ENCODE results near the gene PLAAT2.

GRCh38 chr11:63535734-63536133 lies 27.4 kb downstream of the PLAAT2 start:
- no peak for TF ChIP-seq CTCF (IDR thresholded peaks at IDR 0.05)
- TF ChIP-seq EP300 (IDR thresholded peaks at IDR 0.05): no peak
- no peak for TF ChIP-seq POLR2AphosphoS5 (IDR thresholded peaks at IDR 0.05)
